ENCODE results near the gene SYNE2.

SYNE2 gene

DNA sequence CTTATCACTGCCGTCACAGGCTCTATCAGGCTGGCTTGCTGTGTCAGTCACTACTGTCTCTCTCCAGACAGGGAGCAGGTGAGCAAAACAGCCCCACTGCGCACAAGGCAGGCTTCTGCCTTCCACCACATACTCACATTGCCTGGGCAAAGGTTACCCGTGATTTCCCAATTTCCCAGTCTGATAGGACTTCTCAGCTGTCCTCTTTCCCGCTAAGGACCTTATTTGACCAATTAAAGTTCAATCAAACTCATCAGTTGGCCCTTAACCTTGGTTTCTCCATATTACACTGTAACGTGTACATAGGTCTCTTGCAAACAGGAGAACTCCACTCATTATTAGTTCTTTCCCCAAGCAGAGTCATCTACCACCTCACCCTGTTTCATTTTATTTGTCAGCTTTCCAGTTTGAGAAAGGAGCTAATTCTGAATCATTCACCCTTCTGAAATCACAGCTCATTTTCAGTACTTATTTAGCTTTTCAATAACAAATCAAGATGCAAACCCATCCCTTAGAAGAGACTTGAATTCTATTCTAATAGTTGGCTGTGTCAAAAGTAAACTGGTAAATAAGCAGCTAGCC, 270.5 kb downstream of the SYNE2 start:
- DNase-seq (ENCODE audit: low spot score) (no peak), ATAC-seq (ENCODE audit: low read depth) (no peak)
- no peaks in the 10 kb centered on the region for H3K27me3 ChIP-seq (ENCODE audit: insufficient read depth, poor library complexity, severe bottlenecking)
- H3K9me3 ChIP-seq (ENCODE audit: severe bottlenecking): no peaks in the 10 kb centered on the region
- H3K27ac ChIP-seq (ENCODE audit: poor library complexity, severe bottlenecking): no peak overlapping the region
- H3K4me3 ChIP-seq (ENCODE audit: severe bottlenecking): no peak overlapping the region
- H3K4me1 ChIP-seq (ENCODE audit: insufficient read depth, poor library complexity, severe bottlenecking): peaks cover 15% of the 10 kb centered on the region
- peaks cover 72% of the 10 kb centered on the region for H3K36me3 ChIP-seq (ENCODE audit: low read depth)
- TF ChIP-seq CTCF (IDR thresholded peaks at IDR 0.05; ENCODE audit: poor library complexity, severe bottlenecking): no peak

DNA sequence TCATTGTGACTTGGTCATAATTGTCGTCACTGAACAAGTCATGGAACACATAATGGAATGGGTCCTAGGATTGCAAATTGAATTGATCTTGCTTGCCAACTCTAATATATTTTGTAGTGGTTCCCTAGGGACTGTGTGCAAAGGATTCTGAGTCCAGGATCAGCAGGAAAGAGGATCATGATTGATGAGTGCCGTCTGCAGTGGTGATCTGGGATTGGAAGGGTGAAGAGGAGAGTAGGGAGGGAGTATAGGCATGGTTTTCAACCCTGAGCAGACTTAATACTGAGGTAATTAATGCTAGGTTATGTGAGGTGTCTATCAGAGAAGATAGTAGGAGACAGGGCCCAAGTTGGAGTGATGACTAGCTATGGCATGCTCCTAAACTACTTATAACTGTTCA, 272.5 kb downstream of the SYNE2 start:
- Histone ChIP-seq H3K27ac (ENCODE audit: poor library complexity, severe bottlenecking) (no peak overlapping the region), H3K4me1 (ENCODE audit: insufficient read depth, poor library complexity, severe bottlenecking) (no peaks in the 10 kb centered on the region), H3K27me3 (ENCODE audit: insufficient read depth, poor library complexity, severe bottlenecking) (no peaks in the 10 kb centered on the region), H3K36me3 (ENCODE audit: low read depth) (peaks cover 77% of the 10 kb centered on the region), H3K9me3 (ENCODE audit: severe bottlenecking) (no peaks in the 10 kb centered on the region), H3K4me3 (ENCODE audit: severe bottlenecking) (no peak overlapping the region)
- no peak for TF ChIP-seq CTCF (IDR thresholded peaks at IDR 0.05; ENCODE audit: poor library complexity, severe bottlenecking)
- ATAC-seq (ENCODE audit: low read depth): no peak; the same call in 2 of the 3 replicates
- no peak for DNase-seq (ENCODE audit: low spot score)

DNA sequence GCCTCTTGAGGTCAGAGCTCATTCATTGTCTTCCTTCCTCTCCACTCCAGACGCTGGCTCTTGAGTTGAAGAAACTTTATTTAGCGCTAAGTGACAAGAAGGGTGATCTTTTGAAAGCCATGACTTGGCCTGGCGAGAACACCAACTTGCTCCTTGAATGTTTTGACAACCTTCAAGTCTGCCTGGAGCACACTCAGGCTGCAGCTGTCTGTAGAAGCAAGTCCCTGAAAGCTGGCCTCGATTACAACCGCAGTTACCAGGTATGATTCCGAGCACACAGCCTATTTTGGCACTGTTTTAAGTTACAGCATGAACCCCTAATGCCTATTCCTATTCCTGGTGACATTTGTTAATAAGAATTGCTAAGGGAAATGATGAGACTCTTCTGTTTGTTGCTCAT, 273.7 kb downstream of the SYNE2 start:
- DNase-seq (ENCODE audit: low spot score) (no peak), ATAC-seq (ENCODE audit: low read depth) (no peak)
- Histone ChIP-seq H3K27me3 (ENCODE audit: insufficient read depth, poor library complexity, severe bottlenecking) (no peaks in the 10 kb centered on the region), H3K4me3 (ENCODE audit: severe bottlenecking) (no peak overlapping the region), H3K36me3 (ENCODE audit: low read depth) (peaks cover 73% of the 10 kb centered on the region), H3K27ac (ENCODE audit: poor library complexity, severe bottlenecking) (no peak overlapping the region), H3K4me1 (ENCODE audit: insufficient read depth, poor library complexity, severe bottlenecking) (no peaks in the 10 kb centered on the region), H3K9me3 (ENCODE audit: severe bottlenecking) (no peaks in the 10 kb centered on the region)
- TF ChIP-seq CTCF (IDR thresholded peaks at IDR 0.05; ENCODE audit: poor library complexity, severe bottlenecking): no peak

GRCh38 chr14:64137657-64138290, 285.0 kb downstream of the SYNE2 start:
- Histone ChIP-seq H3K4me1 (ENCODE audit: insufficient read depth, poor library complexity, severe bottlenecking) (no peaks in the 10 kb centered on the region), H3K27ac (ENCODE audit: poor library complexity, severe bottlenecking) (no peak overlapping the region), H3K27me3 (ENCODE audit: insufficient read depth, poor library complexity, severe bottlenecking) (no peaks in the 10 kb centered on the region), H3K9me3 (ENCODE audit: severe bottlenecking) (no peaks in the 10 kb centered on the region), H3K36me3 (ENCODE audit: low read depth) (peaks cover 75% of the 10 kb centered on the region), H3K4me3 (ENCODE audit: severe bottlenecking) (no peak overlapping the region)
- DNase-seq (ENCODE audit: low spot score) (no peak), ATAC-seq (ENCODE audit: low read depth) (no peak)
- peak; percentile 24 for TF ChIP-seq CTCF (IDR thresholded peaks at IDR 0.05; ENCODE audit: poor library complexity, severe bottlenecking)

GRCh38 chr14:64147126-64147790, 294.5 kb downstream of the SYNE2 start:
- no peak for ATAC-seq (ENCODE audit: low read depth)
- no peak overlapping the region for H3K27ac ChIP-seq (ENCODE audit: poor library complexity, severe bottlenecking)
- no peaks in the 10 kb centered on the region for H3K27me3 ChIP-seq (ENCODE audit: insufficient read depth, poor library complexity, severe bottlenecking)
- no peak for DNase-seq (ENCODE audit: low spot score)
- no peak for TF ChIP-seq CTCF (IDR thresholded peaks at IDR 0.05; ENCODE audit: poor library complexity, severe bottlenecking)
- peaks cover 63% of the 10 kb centered on the region for H3K36me3 ChIP-seq (ENCODE audit: low read depth)
- H3K4me3 ChIP-seq (ENCODE audit: severe bottlenecking): no peak overlapping the region
- H3K9me3 ChIP-seq (ENCODE audit: severe bottlenecking): no peaks in the 10 kb centered on the region
- H3K4me1 ChIP-seq (ENCODE audit: insufficient read depth, poor library complexity, severe bottlenecking): no peaks in the 10 kb centered on the region
